Endodermal cell (in vitro differentiated cells): Measurements from ENCODE around the gene RCOR1. TPM values are rescaled to one million over a fixed set of nuclear protein-coding genes. Genes with fewer than 3 reads are reported as not detected.

Source experiments
- DNase-seq: peaks from one replicate; pipeline ENCODE4 v3.0.0-alpha.2; 2017
- H3K27ac ChIP-seq: 2 replicates; pipeline ENCODE4 v1.5.1; 2013; ENCODE audit warnings: mild to moderate bottlenecking, low read depth, low read length, moderate library complexity
- H3K27me3 ChIP-seq: 2 replicates; pipeline ENCODE4 v1.6.1; 2013; ENCODE audit warnings: mild to moderate bottlenecking, low read length, moderate library complexity; ENCODE audit not compliant: insufficient read depth, control insufficient read depth, poor library complexity, severe bottlenecking
- H3K36me3 ChIP-seq: 2 replicates; pipeline ENCODE4 v1.7.0; 2013; ENCODE audit warnings: mild to moderate bottlenecking, low read length, moderate library complexity; ENCODE audit not compliant: control insufficient read depth, insufficient read depth
- H3K4me1 ChIP-seq: one replicate; pipeline ENCODE4 v1.7.0; 2013; ENCODE audit warnings: low read length; ENCODE audit not compliant: control insufficient read depth, insufficient read depth
- H3K4me3 ChIP-seq: 2 replicates; pipeline ENCODE4 v1.5.1; 2013; ENCODE audit warnings: mild to moderate bottlenecking, low read length, moderate library complexity
- H3K9ac ChIP-seq: 2 replicates; pipeline ENCODE4 v1.6.1; 2013; ENCODE audit warnings: mild to moderate bottlenecking, low read length, moderate library complexity; ENCODE audit not compliant: poor library complexity, severe bottlenecking; ENCODE audit errors: extremely low read depth
- H3K9me3 ChIP-seq: 2 replicates; pipeline ENCODE4 v1.6.1; 2013; ENCODE audit warnings: mild to moderate bottlenecking, low read length, moderate library complexity; ENCODE audit not compliant: control insufficient read depth
- H3K27ac Mint-ChIP-seq: 2 replicates; pipeline ENCODE4 v1.8.0; 2020; ENCODE audit warnings: mixed read lengths
- H3K27me3 Mint-ChIP-seq: 2 replicates; pipeline ENCODE4 v1.8.0; 2021; ENCODE audit warnings: mild to moderate bottlenecking, mixed read lengths; ENCODE audit not compliant: insufficient read depth
- H3K36me3 Mint-ChIP-seq: 2 replicates; pipeline ENCODE4 v1.8.0; 2020; ENCODE audit warnings: low read depth, mixed read lengths
- H3K4me1 Mint-ChIP-seq: 2 replicates; pipeline ENCODE4 v1.8.0; 2020; ENCODE audit warnings: mixed read lengths
- H3K4me3 Mint-ChIP-seq: 2 replicates; pipeline ENCODE4 v1.8.0; 2020; ENCODE audit warnings: mild to moderate bottlenecking, moderate library complexity, mixed read lengths
- H3K9me3 Mint-ChIP-seq: 2 replicates; pipeline ENCODE4 v1.8.0; 2020; ENCODE audit warnings: mild to moderate bottlenecking, mixed read lengths
- CTCF ChIP-seq: fragments of 200-600 bp; sonication (generic); conservative IDR thresholded peaks from 2 replicates; pipeline ENCODE4 v1.5.0; 2021; ENCODE audit warnings: antibody characterized with exemption, mild to moderate bottlenecking
- WGBS, 2 experiments: methylation state at CpG; one replicate each; pipeline versions ENCODE4 v1.1.5 to v1.1.7; 2013; ENCODE audit warnings: missing lambda C conversion rate in 2 of 2, mixed read lengths in 1 of 2; ENCODE audit not compliant: insufficient coverage in 1 of 2, insufficient read length in 1 of 2; 5-methylcytosine and 5-hydroxymethylcytosine counted together
- total RNA-seq, 2 donors: library from RNA; stranded (reverse); fragmentation: NEBNext Ultra II Directional in 1 of 2; extraction: Animal tissue kit (Norgen Biotek cat#: 25700) in 1 of 2; gene quantifications; 2 replicates in 1 of 2; 3 replicates in 1 of 2; pipeline ENCODE4 v1.2.1, GENCODE V29; 2021

Gene RCOR1
- total RNA-seq, 2 donors from 2014 or later: 30.3 to 31.5 TPM

- Mint-ChIP-seq H3K36me3 (no peaks in the 10 kb centered on the region), H3K4me3 (no peak overlapping the region), H3K9me3 (no peaks in the 10 kb centered on the region), H3K27me3 (peaks cover 3% of the 10 kb centered on the region), H3K4me1 (peaks cover 9% of the 10 kb centered on the region), H3K27ac (peak overlapping the region; percentile 24)
- H3K9me3 ChIP-seq: no peaks in the 10 kb centered on the region
- peak; percentile 76 for TF ChIP-seq CTCF
- H3K27me3 ChIP-seq: no peaks in the 10 kb centered on the region
- H3K4me1 ChIP-seq: no peaks in the 10 kb centered on the region
- WGBS, 2 experiments: 74 to 76% methylated on average over 17 to 22 of the region's 22 CpGs
- H3K27ac ChIP-seq: no peak overlapping the region
- no peaks in the 10 kb centered on the region for H3K36me3 ChIP-seq
- H3K4me3 ChIP-seq: no peak overlapping the region
- DNase-seq: peak; percentile 89
- H3K9ac ChIP-seq: no peak overlapping the region
Measured at GRCh38 chr14:102772781-102773570, 180.5 kb downstream of the RCOR1 start.

GRCh38 chr14:102774391-102775153 lies 182.1 kb downstream of the RCOR1 start:
- TF ChIP-seq CTCF: peak; percentile 85
- DNase-seq: peak; percentile 84
- Histone ChIP-seq H3K9me3 (no peaks in the 10 kb centered on the region), H3K9ac (no peak overlapping the region), H3K36me3 (no peaks in the 10 kb centered on the region), H3K27ac (peak overlapping the region; percentile 64), H3K4me3 (no peak overlapping the region), H3K4me1 (peaks cover 6% of the 10 kb centered on the region), H3K27me3 (peaks cover 6% of the 10 kb centered on the region)
- peaks cover 13% of the 10 kb centered on the region for H3K27me3 Mint-ChIP-seq
- no peaks in the 10 kb centered on the region for H3K9me3 Mint-ChIP-seq
- peak overlapping the region; percentile 61 for H3K27ac Mint-ChIP-seq
- H3K36me3 Mint-ChIP-seq: no peaks in the 10 kb centered on the region
- peaks cover 20% of the 10 kb centered on the region for H3K4me1 Mint-ChIP-seq
- WGBS, 2 experiments: 72 to 81% methylated on average over 5 to 8 of the region's 10 CpGs
- H3K4me3 Mint-ChIP-seq: no peak overlapping the region

- H3K4me1 Mint-ChIP-seq: peaks cover 25% of the 10 kb centered on the region
- no peaks in the 10 kb centered on the region for H3K36me3 Mint-ChIP-seq
- H3K4me1 ChIP-seq: peaks cover 8% of the 10 kb centered on the region
- 86 to 87% methylated on average over 7 to 22 of the region's 22 CpGs for WGBS, 2 experiments
- no peak overlapping the region for H3K9ac ChIP-seq
- peak; percentile 63 for DNase-seq
- H3K27me3 ChIP-seq: peaks cover 6% of the 10 kb centered on the region
- H3K9me3 Mint-ChIP-seq: no peaks in the 10 kb centered on the region
- TF ChIP-seq CTCF: no peak
- H3K27ac ChIP-seq: no peak overlapping the region
- H3K9me3 ChIP-seq: no peaks in the 10 kb centered on the region
- H3K4me3 Mint-ChIP-seq: peak overlapping the region; percentile 63
- peak overlapping the region; percentile 30 for H3K27ac Mint-ChIP-seq
- H3K36me3 ChIP-seq: no peaks in the 10 kb centered on the region
- H3K27me3 Mint-ChIP-seq: peaks cover 14% of the 10 kb centered on the region
- H3K4me3 ChIP-seq: no peak overlapping the region
Measured at GRCh38 chr14:102775855-102776760, 183.7 kb downstream of the RCOR1 start.
